Ramos (cell line): ENCODE data around the gene FAM24A.

Experiments
- in situ Hi-C: fragments of 300-500 bp; cut with MboI; formaldehyde crosslinking; loops from one replicate; pipeline ENCODE4 v1.14.3; 2022; ENCODE audit warnings: low sequenced_read_pairs; ENCODE audit not compliant: unreplicated experiment

The FAM24A gene

GRCh38 chr10:122915700-122916099, 5.3 kb downstream of the FAM24A start:
- in situ Hi-C loops: no loop called here

DNA sequence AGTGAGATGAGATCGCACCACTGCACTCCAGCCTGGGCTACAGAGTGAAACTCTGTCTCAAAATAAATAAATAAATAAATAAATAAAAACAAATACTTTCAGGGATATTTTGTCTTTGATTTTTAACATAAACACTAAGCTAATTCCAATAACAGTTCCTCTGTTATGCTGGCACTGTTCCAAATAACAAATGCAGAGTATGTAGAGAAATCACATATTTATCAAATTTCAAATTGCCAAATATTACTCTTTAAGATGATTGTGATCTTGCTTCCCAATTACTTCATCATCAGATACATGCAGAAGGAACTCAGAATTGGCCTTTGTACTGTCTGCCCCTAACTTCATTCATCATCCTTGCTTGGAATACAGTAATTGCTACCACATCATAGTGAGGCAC, 19.7 kb downstream of the FAM24A start:
- in situ Hi-C loops: no loop called here

GRCh38 chr10:122931088-122931906, 20.9 kb downstream of the FAM24A start:
- in situ Hi-C loops: no loop called here

DNA sequence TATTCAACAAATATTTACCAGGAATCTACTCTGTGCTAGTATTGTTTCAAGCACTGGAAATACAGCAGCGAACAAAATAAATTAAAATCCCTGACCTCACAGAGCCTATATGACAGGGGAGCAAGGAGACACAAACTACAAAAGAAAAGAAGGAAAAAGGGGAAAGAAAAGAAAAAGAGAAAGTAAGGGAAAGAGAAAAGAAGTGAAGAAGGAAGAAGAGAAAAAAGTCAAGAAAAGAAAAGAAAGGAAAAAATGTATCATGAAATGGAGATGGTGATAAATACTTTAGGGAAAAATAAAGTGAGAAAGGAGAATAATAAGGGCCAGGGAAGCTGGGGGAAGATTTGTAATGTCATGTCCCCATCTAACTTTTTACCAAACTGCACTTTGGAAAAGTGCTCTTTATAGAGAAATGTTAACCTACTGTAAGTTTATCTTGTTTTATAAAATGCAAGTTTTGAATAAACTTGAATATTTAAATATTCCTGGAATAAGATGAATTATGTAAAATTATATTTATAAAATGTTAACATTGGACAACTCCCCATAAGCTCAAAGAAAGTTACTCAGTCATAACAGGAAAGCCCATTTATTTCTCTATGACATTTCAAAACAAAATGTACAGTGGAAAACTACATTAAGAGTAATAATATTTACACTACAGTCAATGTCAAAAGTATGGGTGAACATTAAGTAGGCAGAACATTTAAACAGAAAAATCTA, 28.9 kb downstream of the FAM24A start:
- in situ Hi-C loops: no loop called here

DNA sequence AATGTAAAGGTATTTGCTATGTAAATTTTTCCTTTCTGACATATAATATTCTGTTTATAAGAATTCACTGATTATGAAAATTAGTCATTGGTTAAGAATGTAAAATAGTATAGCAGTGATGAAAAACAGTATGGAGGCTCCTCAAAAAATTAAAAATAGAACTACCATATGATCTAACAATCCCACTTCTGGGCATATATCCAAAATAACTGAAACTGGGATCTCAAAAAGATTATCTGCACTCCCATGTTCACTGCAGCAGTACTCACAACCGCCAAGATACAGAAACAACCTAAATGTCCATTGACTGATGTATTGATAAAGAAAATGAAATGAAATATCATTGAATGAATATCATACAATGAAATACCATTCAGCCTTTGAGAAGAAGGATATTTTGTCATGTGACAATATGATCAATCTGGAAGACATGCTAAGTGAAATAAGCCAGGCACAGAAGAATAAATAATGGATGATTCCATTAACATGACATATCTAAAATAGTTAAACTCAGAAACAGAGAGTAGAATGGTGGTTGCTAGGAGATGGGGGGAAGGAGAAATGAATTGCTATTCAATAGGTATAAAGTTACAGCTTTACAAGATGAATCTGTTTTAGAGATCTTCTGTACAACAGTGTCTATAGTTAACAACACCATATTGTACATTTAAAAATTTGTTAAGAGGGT, 29.6 kb downstream of the FAM24A start:
- in situ Hi-C loops: no loop called here

GRCh38 chr10:122949296-122949695, 38.9 kb downstream of the FAM24A start:
- in situ Hi-C loops: no loop called here

GRCh38 chr10:122953902-122954730, 43.7 kb downstream of the FAM24A start, which contains the start of gene C10orf88:
C10orf88 (minus strand) TSS chr10:122954227; CDS start chr10:122954178, 49 bp downstream.
- in situ Hi-C loops: no loop called here

- in situ Hi-C loops: no loop called here
These were observed 44.3 kb downstream of the FAM24A start for GRCh38 chr10:122954731-122955050.

GRCh38 chr10:122955892-122956291, 45.5 kb downstream of the FAM24A start:
- in situ Hi-C loops: no loop called here

DNA sequence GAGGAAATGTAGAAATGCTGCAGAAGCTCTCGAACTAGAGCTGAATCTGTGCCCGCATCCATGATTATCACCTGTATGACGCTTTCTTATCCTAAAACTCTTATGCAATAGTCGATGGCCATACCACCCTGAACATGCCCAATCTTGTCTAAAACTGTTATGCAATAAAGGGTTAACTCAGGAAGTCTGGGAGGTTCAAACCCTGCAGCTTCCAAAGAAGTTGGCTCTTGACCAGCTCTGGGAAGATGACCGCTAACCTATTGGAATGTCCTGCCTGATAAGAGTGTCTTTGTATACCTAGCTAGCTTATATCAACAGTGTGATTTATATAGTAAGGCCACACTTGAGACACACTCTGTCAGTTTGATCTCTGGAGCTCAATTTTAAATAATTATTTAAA, 47.1 kb downstream of the FAM24A start:
- in situ Hi-C loops: no loop called here

DNA sequence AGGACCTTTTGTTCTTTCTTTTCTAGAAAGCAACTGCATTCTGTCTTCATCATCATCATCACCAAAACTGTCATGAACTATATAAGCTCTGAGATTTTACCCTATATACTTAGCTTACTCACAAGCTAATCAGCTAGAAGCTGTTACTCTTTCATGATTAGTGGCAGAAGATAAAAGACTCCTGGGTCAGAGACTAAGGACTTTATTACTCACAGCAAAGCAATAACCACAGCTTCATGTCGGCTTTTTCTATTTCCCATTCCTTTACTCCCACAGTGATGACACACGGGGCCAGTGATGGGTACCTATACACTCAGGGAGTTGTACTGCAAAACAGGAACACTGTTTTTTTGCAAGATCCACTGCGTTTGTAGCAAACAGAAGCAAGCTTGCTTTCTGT, 52.0 kb downstream of the FAM24A start:
- in situ Hi-C loops: no loop called here
